Hepatocyte (in vitro differentiated cells): ENCODE measurements around the gene PARN. TPM values are rescaled to one million over a fixed set of nuclear protein-coding genes. Genes with fewer than 3 reads are reported as not detected.

Experiments used
- DNase-seq: peaks from one replicate; pipeline ENCODE4 v3.0.0-alpha.2; 2016; ENCODE audit warnings: low spot score
- H2AFZ ChIP-seq: fragments of 200-600 bp; sonication (generic); 2 replicates; pipeline ENCODE4 v1.6.0; 2016; ENCODE audit warnings: antibody characterized with exemption, mild to moderate bottlenecking
- H3K27ac ChIP-seq: fragments of 200-600 bp; sonication (generic); 2 replicates; pipeline ENCODE4 v1.5.1; 2016; ENCODE audit warnings: mild to moderate bottlenecking
- H3K27me3 ChIP-seq: fragments of 200-600 bp; sonication (generic); 2 replicates; pipeline ENCODE4 v1.6.1; 2016
- H3K36me3 ChIP-seq: fragments of 200-600 bp; sonication (generic); replicated peaks from 2 replicates; pipeline ENCODE4 v1.5.1; 2016; ENCODE audit warnings: low read depth; ENCODE audit not compliant: insufficient read depth
- H3K4me1 ChIP-seq: fragments of 200-600 bp; sonication (generic); 2 replicates; pipeline ENCODE4 v1.5.1; 2016; ENCODE audit warnings: mild to moderate bottlenecking, moderate library complexity; ENCODE audit not compliant: insufficient read depth
- H3K4me2 ChIP-seq: fragments of 200-600 bp; sonication (generic); 2 replicates; pipeline ENCODE4 v1.6.0; 2016
- H3K4me3 ChIP-seq: fragments of 200-600 bp; sonication (generic); 2 replicates; pipeline ENCODE4 v1.5.1; 2016; ENCODE audit warnings: mild to moderate bottlenecking
- H3K79me2 ChIP-seq: fragments of 200-600 bp; sonication (generic); 2 replicates; pipeline ENCODE4 v1.6.0; 2017; ENCODE audit warnings: mild to moderate bottlenecking
- H3K9me2 ChIP-seq: fragments of 200-600 bp; sonication (generic); replicated peaks from 2 replicates; pipeline ENCODE4 v1.6.0; 2017; ENCODE audit warnings: mild to moderate bottlenecking; ENCODE audit not compliant: insufficient read depth
- H3K9me3 ChIP-seq: fragments of 200-600 bp; sonication (generic); 2 replicates; pipeline ENCODE4 v1.5.1; 2016; ENCODE audit warnings: low read depth, mild to moderate bottlenecking
- H4K20me1 ChIP-seq: fragments of 200-600 bp; sonication (generic); 2 replicates; pipeline ENCODE4 v1.6.0; 2016; ENCODE audit warnings: mild to moderate bottlenecking; ENCODE audit not compliant: insufficient read depth, poor library complexity, severe bottlenecking
- CTCF ChIP-seq: fragments of 200-600 bp; sonication (generic); IDR thresholded peaks from 2 replicates; pipeline ENCODE4 v1.5.1; 2016; ENCODE audit warnings: antibody characterized with exemption, mild to moderate bottlenecking; ENCODE audit not compliant: poor library complexity
- EZH2 ChIP-seq: fragments of 200-600 bp; sonication (generic); IDR thresholded peaks from 2 replicates; pipeline ENCODE4 v1.6.1; 2016; ENCODE audit warnings: antibody characterized with exemption, mild to moderate bottlenecking, borderline replicate concordance
- EZH2phosphoT487 ChIP-seq: fragments of 200-600 bp; sonication (generic); IDR thresholded peaks from one replicate; pipeline ENCODE4 v1.6.1; 2018; ENCODE audit warnings: antibody characterized with exemption, mild to moderate bottlenecking, low read depth, moderate library complexity; ENCODE audit not compliant: unreplicated experiment, severe bottlenecking
- WGBS: methylation state at CpG from one replicate; pipeline ENCODE4 v1.1.6; 2016; ENCODE audit warnings: low lambda C conversion rate; ENCODE audit errors: missing lambda C conversion rate; 5-methylcytosine and 5-hydroxymethylcytosine counted together
- polyA plus RNA-seq: library from polyadenylated mRNA; unstranded; fragments of >200 nt; fragmentation: Nextera tagmentation; extraction: Ambion mirVana; gene quantifications from 2 replicates; pipeline ENCODE4 v1.2.1, GENCODE V29; 2016
- total RNA-seq: library from RNA; depleted of rRNA; stranded (reverse); fragments of >200 nt; gene quantifications from 2 replicates; pipeline ENCODE4 v1.2.3, GENCODE V29; 2014

The PARN gene
- total and polyA plus RNA-seq, 2 experiments from 2014 or later = 23.7 to 35.6 TPM

GRCh38 chr16:14668556-14669223 is 38.6 kb upstream of the PARN start:
- WGBS = 94% methylated on average over 7 of the region's 7 CpGs
- Histone ChIP-seq H2AFZ (no peak overlapping the region), H3K4me2 (no peak overlapping the region), H3K9me2 (no peaks in the 10 kb centered on the region), H3K79me2 (no peaks in the 10 kb centered on the region), H3K4me3 (no peak overlapping the region), H3K36me3 (no peaks in the 10 kb centered on the region), H3K4me1 (peaks cover 4% of the 10 kb centered on the region), H3K27ac (no peak overlapping the region), H3K27me3 (no peaks in the 10 kb centered on the region), H3K9me3 (no peaks in the 10 kb centered on the region), H4K20me1 (no peaks in the 10 kb centered on the region)
- TF ChIP-seq CTCF (no peak), EZH2 (no peak), EZH2phosphoT487 (no peak)
- DNase-seq = no peak

GRCh38 chr16:14667347-14668266 is 37.5 kb upstream of the PARN start:
- no peak overlapping the region for H3K4me2 ChIP-seq
- H3K4me3 ChIP-seq = no peak overlapping the region
- WGBS = 89% methylated on average over 16 of the region's 16 CpGs
- H3K27me3 ChIP-seq = no peaks in the 10 kb centered on the region
- no peaks in the 10 kb centered on the region for H3K79me2 ChIP-seq
- TF ChIP-seq EZH2phosphoT487 (no peak), CTCF (no peak), EZH2 (no peak)
- no peak for DNase-seq
- H3K27ac ChIP-seq = no peak overlapping the region
- peaks cover 4% of the 10 kb centered on the region for H3K4me1 ChIP-seq
- no peak overlapping the region for H2AFZ ChIP-seq
- no peaks in the 10 kb centered on the region for H3K36me3 ChIP-seq
- no peaks in the 10 kb centered on the region for H3K9me2 ChIP-seq
- H4K20me1 ChIP-seq = no peaks in the 10 kb centered on the region
- H3K9me3 ChIP-seq = no peaks in the 10 kb centered on the region

GRCh38 chr16:14658063-14658462 is 28.0 kb upstream of the PARN start:
- Histone ChIP-seq H2AFZ (no peak overlapping the region), H3K9me3 (no peaks in the 10 kb centered on the region), H3K4me3 (no peak overlapping the region), H3K27me3 (no peaks in the 10 kb centered on the region), H3K4me1 (peaks cover 6% of the 10 kb centered on the region), H3K36me3 (no peaks in the 10 kb centered on the region), H3K4me2 (no peak overlapping the region), H3K79me2 (no peaks in the 10 kb centered on the region), H3K9me2 (no peaks in the 10 kb centered on the region), H4K20me1 (no peaks in the 10 kb centered on the region), H3K27ac (no peak overlapping the region)
- 88% methylated on average over 2 of the region's 2 CpGs for whole genome bisulfite sequencing
- TF ChIP-seq EZH2phosphoT487 (no peak), EZH2 (no peak), CTCF (no peak)
- DNase-seq = no peak
